Activated CD4-positive, alpha-beta T cell treated with anti-CD3 and anti-CD28 coated beads for 4 hours (primary cell): ENCODE data around the gene JPT2.
"Not testable (repeated sequence)": the region's sequence is repeated elsewhere in the genome, so short reads cannot be mapped to it uniquely, and the experiment has no call there.

Experiments used
- DNase-seq, 2 donors: peaks; one replicate each; pipeline ENCODE4 v3.0.0-alpha.2; 2020

Gene JPT2

DNA sequence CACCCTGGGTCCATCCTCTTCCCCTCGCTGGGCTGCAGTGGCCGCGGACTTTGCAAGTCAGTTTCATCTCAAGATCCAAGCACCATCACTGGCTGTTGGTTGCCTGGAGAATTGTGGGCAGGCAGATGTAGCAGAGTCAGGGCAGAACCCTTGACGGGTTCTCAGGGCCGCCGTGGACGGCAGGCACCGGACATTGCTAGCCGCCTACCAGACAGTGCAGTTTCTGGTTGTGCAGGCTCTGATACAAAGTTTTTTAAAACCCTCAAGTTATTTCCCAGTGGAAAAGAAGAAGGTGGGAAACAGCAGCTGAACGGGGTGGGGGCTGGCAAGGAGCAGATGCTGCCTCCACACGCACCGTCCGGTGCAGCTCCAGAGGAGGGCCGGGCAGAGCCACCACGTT, 31.3 kb downstream of the JPT2 start:
- DNase-seq: no peak

DNA sequence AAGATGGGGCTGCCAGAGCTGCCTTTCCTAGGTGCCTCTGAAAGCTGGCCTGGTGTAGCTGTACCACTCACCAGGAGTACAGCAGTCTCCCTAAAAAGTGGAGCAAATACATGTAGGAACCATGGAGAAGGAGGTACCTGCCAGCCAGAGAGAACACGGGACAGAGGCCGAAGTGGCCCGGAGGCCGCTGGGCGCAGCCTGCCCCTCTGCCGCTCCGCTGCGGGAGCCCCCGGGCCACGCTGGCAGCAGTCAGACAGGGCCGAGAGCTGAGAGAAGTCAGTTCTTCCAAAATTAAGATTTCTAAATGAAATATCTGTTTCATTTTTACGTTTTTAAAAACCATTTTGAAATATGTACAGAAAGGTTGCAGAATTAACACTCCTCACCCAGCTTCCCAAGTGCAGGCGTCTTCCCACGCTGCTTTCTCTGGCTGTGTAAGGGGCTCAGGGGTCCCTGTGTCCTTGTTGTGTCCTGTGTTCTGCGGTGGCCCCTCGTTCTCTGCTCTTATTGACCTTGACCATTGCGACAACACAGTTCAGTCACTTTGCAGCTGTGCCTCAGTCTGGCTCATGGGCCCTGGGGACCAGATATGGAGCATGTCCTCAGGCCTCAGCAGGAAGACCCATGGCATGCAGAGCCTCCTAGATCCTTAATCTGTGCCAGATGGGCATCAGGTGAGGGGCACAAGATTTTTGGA, 32.9 kb downstream of the JPT2 start:
- no peak for DNase-seq

DNA sequence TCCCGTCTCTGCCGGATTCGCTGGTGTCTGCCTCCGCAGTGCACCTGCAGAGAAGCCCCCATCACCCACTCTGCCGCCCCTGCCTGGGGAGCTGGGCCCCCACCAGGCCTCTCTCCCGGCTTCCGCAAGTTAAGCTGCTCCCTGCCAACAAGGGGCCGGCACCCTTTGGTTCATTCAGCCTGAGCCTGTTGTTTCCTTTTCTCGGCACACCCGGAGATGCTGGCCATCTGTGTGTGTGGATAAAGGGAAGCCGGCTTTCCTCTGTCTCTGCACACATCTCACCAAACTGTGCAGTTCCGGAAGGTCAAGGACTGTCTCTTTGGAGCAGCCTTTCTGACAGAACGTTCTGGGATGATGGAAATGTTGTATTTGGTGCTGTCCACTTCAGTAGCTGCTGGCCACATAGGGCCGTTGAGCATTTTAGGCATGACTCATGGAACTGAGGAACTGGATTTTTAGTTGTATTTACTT, 34.7 kb downstream of the JPT2 start:
- no peak for DNase-seq

DNA sequence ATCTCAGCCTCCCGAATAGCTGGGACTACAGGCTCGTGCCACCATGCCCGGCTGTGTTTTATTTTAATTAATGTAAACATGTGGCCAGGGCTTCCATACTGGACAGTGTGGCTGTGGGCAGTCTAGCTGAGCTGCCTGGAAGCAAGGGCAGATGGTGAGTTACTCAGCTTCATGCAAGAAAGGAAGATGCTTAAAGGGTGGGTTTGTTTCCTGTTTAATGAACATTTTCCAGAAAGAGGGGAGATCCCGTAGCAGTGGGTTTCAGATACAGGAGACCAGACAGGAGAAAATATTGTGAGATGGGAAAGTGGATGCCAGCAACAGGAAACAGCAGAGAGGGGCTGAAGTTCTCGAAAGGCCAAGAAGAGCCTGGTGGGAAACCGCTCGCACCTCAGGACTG, 35.3 kb downstream of the JPT2 start:
- DNase-seq: no peak

DNA sequence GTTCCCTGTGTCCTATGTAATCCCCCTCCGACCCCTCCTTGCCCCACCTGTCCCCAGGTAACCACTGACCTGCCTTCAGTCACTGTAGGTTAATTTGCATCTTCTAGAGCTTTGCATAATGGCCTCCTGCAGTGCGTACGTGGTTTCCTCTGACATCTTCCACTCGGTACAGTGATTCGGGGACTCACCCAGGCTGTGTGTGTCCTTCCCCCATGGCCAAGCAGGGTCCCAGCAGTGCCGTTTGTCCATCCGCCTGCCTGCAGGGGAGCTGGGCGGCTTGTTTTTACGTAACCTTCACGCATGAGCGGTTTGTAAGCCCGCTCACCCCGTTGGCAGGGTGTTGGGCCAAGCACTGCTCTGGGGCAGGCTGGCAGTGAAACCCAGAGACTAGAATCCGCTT, 35.9 kb downstream of the JPT2 start:
- DNase-seq: no peak

DNA sequence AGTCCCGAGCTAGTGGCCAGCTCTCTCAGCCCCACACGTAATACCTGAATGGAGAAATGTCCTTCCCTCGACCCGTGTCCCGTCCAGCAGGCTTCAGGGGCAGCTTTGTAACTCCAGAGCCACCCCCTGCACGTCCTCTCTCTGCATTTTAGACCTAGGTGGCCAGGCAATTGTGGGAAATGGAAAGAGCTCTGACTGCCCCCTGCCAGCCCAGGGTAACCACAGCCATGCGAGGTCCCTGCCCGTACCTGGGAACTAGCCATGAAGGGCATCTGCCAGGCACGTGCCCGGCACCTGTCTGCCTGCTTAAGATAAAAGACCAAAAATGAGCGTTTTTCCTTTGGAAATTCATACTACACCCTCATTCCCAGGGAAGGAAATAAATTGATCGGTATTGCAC, 37.1 kb downstream of the JPT2 start:
- DNase-seq: no peak

DNA sequence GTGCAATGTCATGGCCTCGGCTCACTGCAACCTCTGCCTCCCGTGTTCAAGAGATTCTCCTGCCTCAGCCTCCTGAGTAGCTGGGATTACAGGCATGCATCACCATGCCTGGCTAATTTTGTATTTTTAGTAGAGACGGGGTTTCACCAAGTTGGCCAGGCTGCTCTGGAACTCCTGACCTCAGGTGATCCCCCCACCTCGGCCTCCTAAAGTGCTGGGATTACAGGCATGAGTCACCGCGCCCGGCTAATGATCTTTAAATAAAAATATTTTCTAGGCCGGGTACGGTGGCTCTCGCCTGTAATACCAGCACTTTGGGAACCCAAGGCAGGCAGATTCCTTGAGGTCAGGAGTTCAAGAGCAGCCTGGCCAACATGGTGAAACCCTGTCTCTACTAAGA, 40.2 kb downstream of the JPT2 start:
- DNase-seq: not testable (repeated sequence)

DNA sequence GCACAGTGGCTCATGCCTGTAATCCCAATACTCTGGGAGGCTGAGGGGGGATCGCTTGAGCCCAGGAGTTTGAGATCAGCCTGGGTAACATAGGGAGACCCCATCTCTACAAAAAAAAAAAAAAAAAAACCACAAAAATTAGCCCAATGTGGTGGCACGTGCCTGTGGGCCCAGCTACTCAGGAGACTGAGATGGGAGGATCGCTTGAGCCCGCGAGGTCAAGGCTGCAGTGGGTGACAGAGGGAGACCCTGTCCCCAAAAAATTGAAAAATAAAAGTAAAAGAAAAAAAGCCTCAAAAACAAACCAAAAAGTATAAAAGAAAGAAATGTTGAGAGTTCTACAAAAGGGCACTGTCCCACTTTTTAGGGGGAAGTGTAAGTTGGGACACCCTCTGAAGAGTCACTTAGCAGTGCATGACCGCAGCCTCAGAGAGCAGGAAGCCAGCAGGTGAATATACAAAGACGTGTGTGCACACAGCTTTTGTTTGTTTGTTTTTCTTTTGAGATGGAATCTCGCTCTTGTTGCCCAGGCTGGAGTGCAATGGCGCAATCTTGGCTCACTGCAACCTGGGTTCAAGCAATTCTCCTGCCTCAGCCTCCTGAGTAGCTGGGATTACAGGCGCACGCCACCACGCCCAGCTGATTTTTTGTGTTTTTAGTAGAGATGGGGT, 41.6 kb downstream of the JPT2 start:
- not testable (repeated sequence) for DNase-seq

DNA sequence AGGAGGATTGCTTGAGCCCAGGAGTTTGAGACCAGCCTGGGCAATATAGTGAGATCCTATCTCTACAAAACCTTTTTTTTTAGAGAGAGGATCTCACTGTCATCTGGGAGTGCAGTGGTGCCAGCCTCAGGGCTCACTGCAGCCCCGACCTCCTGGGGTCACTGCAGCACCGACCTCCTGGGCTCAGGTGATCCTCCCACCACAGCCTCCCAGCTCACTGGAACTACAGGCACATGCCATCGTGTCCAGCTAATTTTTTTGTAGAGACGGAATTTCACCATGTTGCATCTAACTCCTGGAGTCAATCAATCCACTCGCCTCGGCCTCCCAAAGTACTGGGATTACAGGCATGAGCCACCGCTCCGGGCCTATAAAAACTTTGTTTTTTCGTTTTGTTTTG, 43.3 kb downstream of the JPT2 start:
- DNase-seq: no peak

DNA sequence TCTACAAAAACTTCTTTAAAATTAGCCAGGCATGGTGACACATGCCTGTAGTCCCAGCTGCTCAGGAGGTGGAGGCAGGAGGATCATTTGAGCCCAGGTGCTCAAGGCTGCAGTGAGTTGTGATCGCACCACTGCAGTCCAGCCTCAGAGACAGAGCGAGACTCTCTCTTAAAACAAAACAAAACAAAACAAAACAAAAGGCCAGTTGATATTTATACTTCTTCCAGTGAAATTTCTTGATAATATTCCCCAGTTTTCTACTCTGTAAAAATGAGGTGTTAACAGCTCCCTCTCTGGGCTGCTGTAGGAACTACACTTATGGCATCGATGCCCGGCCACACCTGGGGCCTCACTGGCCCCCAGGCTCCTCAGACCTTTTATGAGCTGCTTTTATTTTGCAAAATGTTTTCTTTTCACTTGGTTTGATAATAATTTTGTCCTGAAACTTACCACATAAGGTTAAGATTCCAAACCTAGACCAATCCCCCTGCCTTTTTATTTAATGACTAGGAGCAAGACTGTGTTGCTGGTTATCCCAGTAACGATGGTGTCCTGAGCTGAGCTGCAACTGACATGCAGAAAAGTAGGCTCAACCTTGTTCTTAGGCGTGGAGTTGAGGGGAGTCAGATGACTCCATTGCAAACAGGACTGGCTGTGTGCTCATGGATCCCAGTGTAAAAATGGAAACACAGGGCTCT, 45.5 kb downstream of the JPT2 start:
- DNase-seq: peak; percentile 22 to 50

DNA sequence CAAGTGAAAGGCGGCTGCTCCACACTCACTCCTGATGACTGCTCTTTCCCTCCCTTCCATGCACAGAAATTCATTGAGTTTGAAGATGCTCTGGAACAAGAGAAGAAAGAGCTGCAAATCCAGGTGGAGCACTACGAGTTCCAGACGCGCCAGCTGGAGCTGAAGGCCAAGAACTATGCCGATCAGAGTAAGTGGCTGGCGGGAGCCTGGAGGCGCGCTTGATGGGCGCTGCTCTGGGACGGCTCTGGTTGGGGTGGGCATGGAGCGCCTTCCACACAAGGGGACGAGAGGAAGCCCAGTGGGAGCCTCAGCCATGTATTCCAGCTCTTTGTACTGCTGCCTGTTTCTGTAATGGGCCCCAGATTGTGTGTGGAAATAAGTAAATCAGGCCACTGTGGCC, 46.4 kb downstream of the JPT2 start:
- no peak for DNase-seq

DNA sequence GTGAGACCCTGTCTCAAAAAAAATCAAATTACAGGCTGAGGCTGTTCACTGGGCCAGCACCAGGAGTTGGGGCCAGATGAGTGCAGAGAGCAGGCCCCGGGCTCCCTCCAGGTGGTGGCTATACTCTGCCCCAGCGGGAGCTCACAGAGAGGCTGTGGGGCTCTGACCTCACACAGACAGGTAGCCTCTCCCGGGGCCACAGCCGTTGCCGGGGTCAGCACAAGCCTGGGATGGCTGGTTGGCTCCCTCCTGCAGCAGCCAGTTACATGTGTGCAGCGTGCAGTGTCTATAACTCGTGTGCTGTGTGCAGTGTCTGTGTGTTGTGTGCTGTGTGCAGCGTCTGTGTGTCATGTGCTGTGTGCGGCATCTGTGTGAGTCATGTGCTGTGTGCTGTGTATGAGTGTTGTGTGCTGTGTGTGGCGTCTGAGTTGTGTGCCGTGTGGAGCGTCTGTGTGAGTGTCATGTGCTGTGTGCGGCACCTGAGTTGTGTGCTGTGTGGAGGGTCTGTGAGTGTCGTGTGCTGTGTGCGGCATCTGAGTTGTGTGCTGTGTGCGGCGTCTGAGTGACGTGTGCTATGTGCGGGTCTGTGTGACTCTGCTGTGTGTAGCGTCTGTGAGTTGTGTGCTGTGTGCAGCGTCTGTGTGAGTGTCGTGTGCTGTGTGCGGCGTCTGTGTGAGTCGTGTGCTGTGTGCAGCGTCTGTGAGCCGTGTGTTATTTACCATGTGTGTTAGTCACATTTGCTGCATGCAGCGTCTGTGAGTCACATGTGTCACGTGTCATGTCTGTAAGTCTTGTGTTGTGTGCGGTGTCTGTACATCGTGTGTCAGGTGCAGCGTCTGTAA, 48.8 kb downstream of the JPT2 start:
- DNase-seq: no peak

DNA sequence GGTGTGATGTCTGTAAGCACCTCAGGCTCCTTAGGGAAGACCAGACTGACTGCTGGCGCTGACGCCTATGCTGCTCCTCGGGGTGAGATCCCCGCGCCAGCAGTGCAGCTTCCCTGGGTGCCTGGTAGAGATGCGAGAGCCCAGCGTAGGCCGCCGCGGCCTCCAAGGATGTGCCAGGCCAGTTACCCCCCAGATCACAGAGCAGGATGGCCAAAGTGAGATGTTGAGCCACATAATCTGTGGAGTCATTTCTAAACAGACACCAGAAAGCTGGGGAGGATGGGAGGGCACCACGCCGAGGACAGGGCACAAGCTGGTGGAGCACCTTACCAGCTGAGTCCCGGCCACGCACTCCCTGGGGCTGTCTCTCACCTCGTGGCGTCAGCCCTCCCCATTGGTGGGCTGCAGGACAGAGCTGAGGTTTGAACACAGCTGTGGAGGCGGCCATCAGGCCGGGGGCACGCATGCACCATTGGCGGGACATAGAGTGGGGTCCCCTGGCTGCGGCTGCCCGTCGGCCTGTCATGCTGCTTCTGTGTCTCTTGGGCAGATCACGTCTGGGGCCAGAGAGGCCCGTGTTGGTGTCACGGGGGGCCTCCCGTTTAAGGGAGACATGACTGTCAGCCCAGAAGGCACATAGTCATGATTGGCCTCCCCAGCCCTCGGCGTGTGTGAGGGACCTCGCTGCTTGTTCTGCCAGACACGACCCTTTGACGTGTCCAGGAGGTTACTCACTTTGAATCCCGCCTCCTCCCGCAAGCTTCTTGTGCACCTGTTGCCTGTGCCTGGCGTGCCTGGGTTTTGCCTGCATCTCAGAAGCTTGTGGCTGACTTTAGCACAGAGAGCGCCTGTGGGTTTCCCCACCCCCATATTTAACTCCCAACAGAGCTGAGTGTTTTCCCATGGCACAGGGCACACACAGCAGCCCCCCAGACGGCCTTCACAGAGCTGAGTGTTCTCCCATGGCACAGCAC, 49.9 kb downstream of the JPT2 start:
- no peak for DNase-seq

DNA sequence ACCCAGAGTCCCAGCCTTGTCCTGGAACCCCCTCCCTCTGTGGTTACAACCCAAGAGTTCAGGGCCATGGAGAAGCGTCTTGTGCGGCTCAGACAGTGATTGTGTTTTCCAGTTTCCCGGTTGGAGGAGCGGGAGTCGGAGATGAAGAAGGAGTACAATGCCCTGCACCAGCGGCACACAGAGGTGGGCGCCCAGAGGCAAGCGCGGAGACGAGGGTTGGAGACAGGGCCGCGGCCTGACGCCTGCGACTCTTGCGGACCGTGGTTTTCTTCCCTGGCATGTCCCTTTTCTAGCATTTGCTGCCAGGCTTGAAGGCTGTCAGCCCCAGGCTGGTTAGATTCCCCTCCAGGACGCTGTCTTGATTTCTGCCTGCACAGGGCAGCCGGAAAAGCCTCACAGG, 50.9 kb downstream of the JPT2 start:
- DNase-seq: no peak

DNA sequence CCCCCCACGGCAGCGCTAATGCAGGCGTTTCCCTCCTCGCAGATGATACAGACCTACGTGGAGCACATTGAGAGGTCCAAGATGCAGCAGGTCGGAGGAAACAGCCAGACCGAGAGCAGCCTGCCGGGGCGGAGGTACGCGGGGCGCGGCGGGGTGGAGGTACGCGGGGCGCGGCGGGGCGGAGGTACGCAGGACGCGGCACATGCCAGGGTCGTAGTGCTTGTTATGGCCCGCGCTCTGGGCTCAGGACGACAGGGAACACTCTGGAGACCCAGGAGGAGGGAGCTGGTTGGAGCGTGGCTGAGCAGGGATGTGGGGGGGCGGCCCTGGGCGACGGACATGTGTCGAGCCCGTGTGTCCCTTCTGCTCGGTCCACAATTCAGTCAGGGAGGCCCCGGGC, 51.4 kb downstream of the JPT2 start:
- DNase-seq: no peak

DNA sequence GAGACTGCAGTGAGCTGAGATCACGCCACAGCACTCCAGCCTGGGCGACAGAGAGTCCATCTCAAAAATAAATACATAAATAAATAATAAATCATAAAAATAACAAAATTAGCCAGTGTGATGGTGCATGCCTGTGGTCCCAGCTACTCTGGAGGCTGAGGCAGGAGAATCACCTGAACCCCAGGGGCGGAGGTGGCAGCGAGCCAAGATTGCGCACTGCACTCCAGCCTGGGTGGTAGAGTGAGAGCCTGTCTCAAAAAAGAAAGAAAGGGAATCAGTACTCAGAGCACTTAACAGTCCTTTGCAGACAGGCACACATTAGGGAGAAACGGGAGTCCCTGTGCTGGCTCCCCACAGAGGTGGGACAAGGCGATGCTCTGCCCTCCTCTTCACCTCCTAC, 53.0 kb downstream of the JPT2 start:
- no peak for DNase-seq

DNA sequence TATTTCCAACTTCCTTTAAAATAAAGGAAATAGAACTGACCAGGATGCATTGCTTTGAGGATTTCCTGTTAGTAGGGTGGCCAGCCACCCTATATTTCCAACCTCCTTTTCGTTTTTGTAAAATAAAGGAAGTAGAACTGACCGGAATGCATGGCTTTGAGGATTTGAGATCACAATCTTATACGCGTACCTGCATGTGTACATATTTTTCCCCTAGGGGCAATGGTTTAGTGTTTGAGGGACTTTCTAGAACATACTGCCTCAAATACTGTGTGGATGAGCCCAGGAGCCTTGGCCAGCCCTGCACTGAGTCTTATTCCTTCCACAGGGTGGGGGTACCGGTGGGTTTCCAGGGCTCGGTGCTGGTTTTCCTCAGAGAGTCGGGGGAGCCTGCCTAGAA, 53.5 kb downstream of the JPT2 start:
- no peak for DNase-seq

DNA sequence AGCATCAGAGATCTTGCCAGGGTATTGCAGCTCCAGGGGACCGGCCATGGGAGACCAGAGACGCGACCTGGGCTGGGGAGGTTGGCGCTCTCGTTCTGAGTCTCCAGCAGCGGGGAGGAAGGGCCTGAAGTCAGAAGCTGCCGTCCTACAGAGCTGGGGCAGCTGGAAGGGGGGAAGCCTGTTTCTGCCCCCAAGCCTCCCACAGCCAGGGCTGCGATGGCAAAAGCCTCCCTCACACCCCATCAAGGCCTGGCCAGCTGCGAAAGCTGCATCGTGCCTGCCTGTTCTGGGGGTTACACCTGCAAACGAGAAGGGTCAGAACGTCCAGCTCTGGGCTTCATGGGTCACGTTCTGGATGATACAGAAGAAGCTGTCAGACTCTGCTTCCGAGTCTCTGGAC, 54.0 kb downstream of the JPT2 start:
- DNase-seq: no peak

DNA sequence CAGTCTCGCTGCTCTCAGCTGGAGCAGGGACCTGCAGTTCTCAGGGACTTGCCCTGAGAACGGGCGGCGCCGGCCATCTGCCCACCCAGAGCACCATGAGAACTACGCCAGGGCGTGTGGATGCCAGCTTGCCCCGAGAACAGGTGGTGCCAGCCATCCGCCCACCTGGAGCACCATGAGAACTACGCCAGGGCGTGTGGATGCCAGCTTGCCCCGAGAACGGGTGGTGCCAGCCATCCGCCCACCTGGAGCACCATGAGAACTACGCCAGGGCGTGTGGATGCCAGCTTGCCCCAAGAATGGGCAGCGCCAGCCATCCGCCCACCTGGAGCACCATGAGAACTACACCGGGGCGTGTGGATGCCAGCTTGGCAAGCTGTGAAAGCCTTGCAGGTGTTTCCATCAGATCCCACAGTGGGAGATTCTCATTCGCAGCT, 54.5 kb downstream of the JPT2 start:
- not testable (repeated sequence) for DNase-seq

DNA sequence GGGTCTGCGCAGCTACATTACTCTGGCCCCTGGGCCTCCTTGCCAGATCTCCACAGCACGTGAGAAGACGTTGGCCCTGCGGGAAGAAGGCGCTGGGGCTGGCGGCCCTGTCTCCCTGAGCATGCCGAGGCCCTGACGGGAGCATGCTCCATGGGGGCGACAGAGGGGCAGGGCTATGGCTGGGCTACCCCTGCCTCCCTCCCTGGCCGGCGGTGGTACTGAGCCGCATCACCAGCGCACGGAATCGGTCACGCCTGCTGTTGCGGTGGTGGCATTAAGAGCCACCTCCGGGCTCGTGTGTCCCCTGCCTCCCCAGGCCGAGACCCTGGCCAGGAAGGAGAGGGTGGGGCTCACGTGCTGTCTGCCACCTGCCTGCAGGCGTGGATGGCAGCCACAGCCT, 56.0 kb downstream of the JPT2 start:
- DNase-seq: no peak

DNA sequence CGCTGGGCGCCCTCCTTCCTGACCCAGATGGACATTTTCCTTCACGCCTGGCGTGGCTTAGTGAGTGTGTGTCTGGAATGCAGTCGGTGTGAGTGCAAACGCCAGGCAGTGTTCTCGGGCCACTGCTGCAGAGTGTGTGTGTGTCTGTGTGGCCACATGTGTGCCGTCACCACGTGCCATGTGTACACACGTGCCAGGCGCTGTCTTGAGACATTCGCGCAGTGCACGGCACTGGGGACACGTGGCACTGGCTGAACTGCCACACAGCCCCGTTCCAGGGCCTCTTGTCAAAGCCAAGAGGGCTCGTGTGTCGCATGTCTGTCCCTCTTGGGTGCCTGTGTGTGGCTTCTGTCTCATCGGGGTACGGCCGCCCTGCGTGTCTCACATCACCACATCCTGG, 56.7 kb downstream of the JPT2 start:
- no peak for DNase-seq

DNA sequence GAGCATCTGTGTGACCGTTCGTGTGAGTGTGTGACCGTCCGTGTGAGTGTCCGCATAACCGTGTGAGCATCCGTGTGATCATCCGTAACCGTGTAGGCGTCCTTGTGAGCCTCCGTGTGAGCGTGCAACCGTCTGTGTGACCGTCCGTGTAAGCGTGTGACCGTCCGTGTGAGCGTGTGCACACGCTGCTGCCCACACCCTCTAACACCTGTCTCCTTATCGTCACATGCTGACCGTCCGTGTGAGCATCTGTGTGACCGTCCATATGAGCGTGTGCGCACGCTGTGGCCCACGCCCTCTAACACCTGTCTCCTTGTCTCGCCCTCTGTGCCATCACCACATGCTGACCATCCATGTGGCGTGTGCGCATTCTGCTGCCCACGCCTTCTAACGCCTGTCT, 62.2 kb downstream of the JPT2 start:
- DNase-seq: no peak
